Keratinocyte (primary cell): Measurements from ENCODE around the gene CCL13. TPM values are rescaled to one million over a fixed set of nuclear protein-coding genes. Genes with fewer than 3 reads are reported as not detected.

Source experiments
- DNase-seq: peaks from one replicate; pipeline ENCODE4 v3.0.0-alpha.2; 2011; ENCODE audit warnings: low read depth, missing footprints, low spot score
- FAIRE-seq: peaks from 2 replicates; lab custom pipeline; 2011; peaks lifted over from hg19 to GRCh38; lab: Jason Lieb, UNC
- H2AFZ ChIP-seq: 2 replicates; pipeline ENCODE4 v1.6.0; 2012; ENCODE audit warnings: low read length, control low read depth, inconsistent platforms; ENCODE audit not compliant: control insufficient read depth
- H3K27ac ChIP-seq: 2 replicates; pipeline ENCODE4 v1.5.1; 2011; ENCODE audit warnings: low read length; ENCODE audit not compliant: control insufficient read depth, insufficient read depth
- H3K27me3 ChIP-seq: 3 replicates; pipeline ENCODE4 v1.6.0; 2011; ENCODE audit warnings: low read length; ENCODE audit not compliant: control insufficient read depth, insufficient read depth; ENCODE audit errors: extremely low read depth
- H3K36me3 ChIP-seq, 2 experiments: 2 replicates in 1 of 2; 3 replicates in 1 of 2; pipeline ENCODE4 v1.5.1; 2011; ENCODE audit warnings: low read length in 2 of 2, mild to moderate bottlenecking in 1 of 2; ENCODE audit not compliant: control insufficient read depth in 2 of 2, insufficient read depth in 2 of 2; ENCODE audit errors: extremely low read depth in 1 of 2
- H3K4me1 ChIP-seq: 3 replicates; pipeline ENCODE4 v1.5.1; 2011; ENCODE audit warnings: low read length; ENCODE audit not compliant: control insufficient read depth, insufficient read depth; ENCODE audit errors: extremely low read depth
- H3K4me2 ChIP-seq: 3 replicates; pipeline ENCODE4 v1.6.0; 2011; ENCODE audit warnings: low read depth, low read length; ENCODE audit not compliant: control insufficient read depth, insufficient read depth; ENCODE audit errors: extremely low read depth
- H3K4me3 ChIP-seq, 3 experiments: fragments of 200-600 bp in 1 of 3; sonication (generic) in 1 of 3; 2 replicates in 2 of 3; 3 replicates in 1 of 3; pipeline ENCODE4 v1.5.1; 2011 to 2016; ENCODE audit warnings: low read length in 3 of 3, mild to moderate bottlenecking in 3 of 3, control low read depth in 2 of 3, inconsistent platforms in 1 of 3, low read depth in 1 of 3, mixed read lengths in 1 of 3, mixed run types in 1 of 3, moderate library complexity in 1 of 3; ENCODE audit not compliant: control insufficient read depth in 2 of 3, insufficient read depth in 2 of 3; ENCODE audit errors: extremely low read depth in 1 of 3
- H3K79me2 ChIP-seq: 2 replicates; pipeline ENCODE4 v1.6.0; 2012; ENCODE audit warnings: low read length; ENCODE audit not compliant: control insufficient read depth, insufficient read depth
- H3K9ac ChIP-seq: 3 replicates; pipeline ENCODE4 v1.6.0; 2011; ENCODE audit warnings: low read length; ENCODE audit not compliant: control insufficient read depth, insufficient read depth; ENCODE audit errors: extremely low read depth
- H3K9me1 ChIP-seq: 3 replicates; pipeline ENCODE4 v1.6.0; 2011; ENCODE audit warnings: low read length; ENCODE audit not compliant: control insufficient read depth, insufficient read depth; ENCODE audit errors: extremely low read depth
- H3K9me3 ChIP-seq: 2 replicates; pipeline ENCODE4 v1.5.1; 2012; ENCODE audit warnings: low read depth, low read length; ENCODE audit not compliant: control insufficient read depth
- H4K20me1 ChIP-seq: 3 replicates; pipeline ENCODE4 v1.6.0; 2011; ENCODE audit warnings: low read length; ENCODE audit not compliant: control insufficient read depth, insufficient read depth; ENCODE audit errors: extremely low read depth
- CTCF ChIP-seq, 3 experiments: IDR thresholded peaks in 1 of 3; conservative IDR thresholded peaks in 1 of 3; optimal IDR thresholded peaks in 1 of 3; 2 replicates in 2 of 3; 3 replicates in 1 of 3; pipeline versions ENCODE3 to v1.5.1; 2011; ENCODE audit warnings: low read length in 3 of 3, mild to moderate bottlenecking in 3 of 3, moderate library complexity in 2 of 3, control low read depth in 1 of 3, inconsistent platforms in 1 of 3; ENCODE audit not compliant: insufficient read depth in 2 of 3; ENCODE audit errors: extremely low read depth in 1 of 3
- EZH2 ChIP-seq: IDR thresholded peaks from one replicate; pipeline ENCODE4 v1.6.1; 2012; ENCODE audit warnings: inconsistent platforms, mild to moderate bottlenecking, low read length, moderate library complexity
- dilution Hi-C: fragments of 300-500 bp; cut with MboI; formaldehyde crosslinking; loops from one replicate; pipeline ENCODE4 v1.7.0; 2020; ENCODE audit warnings: low sequenced_read_pairs; ENCODE audit not compliant: extremely low pct_ligation_motif_present
- polyA plus RNA-seq, 5 experiments: library from polyadenylated mRNA; depleted of rRNA in 3 of 5; stranded (reverse) in 3 of 5; stranded (forward) in 1 of 5; unstranded in 1 of 5; fragments of >200 nt; gene quantifications; 1 replicate in 1 of 5; 2 replicates in 3 of 5; 3 replicates in 1 of 5; pipeline versions ENCODE4 v1.2.1 to v1.2.3, GENCODE V29; 2011 to 2012; ENCODE audit warnings: missing spikeins in 2 of 5, low read depth in 1 of 5, low replicate concordance in 1 of 5

Gene CCL13
- polyA plus RNA-seq, 1 donor (not counting 4 experiments of a cell fraction or from before 2014, with no cell fraction given): not detected

DNA sequence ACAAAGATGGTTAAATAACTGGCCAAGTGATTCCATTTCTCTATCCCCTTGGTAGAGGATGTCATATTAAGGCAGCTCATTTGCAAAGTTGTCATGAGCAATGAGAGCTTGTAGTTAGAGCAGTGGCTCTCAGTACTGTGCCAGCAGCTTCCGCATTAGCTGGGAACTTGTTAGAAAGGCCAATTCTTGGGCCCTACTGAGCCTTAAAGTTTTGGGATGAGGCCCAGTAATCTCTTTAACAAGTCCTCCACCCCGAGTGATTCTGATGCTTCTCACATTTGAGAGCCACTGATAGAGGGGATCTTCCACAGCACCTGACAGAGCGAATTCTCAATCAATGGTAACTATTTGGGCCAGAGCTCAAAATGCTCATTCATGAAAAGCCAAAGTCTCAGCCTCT is 26.9 kb downstream of the CCL13 start:
- DNase-seq (no peak), FAIRE-seq (no peak)
- Histone ChIP-seq H3K27me3 (no peaks in the 10 kb centered on the region), H3K27ac (no peak overlapping the region), H3K4me2 (no peak overlapping the region), H4K20me1 (no peaks in the 10 kb centered on the region), H3K4me3 (no peak overlapping the region), H3K9me3 (no peaks in the 10 kb centered on the region), H3K79me2 (no peaks in the 10 kb centered on the region), H3K9ac (no peak overlapping the region), H3K36me3 (no peaks in the 10 kb centered on the region), H2AFZ (no peak overlapping the region), H3K4me1 (no peaks in the 10 kb centered on the region), H3K9me1 (no peaks in the 10 kb centered on the region)
- no peak for TF ChIP-seq EZH2
- no peak for TF ChIP-seq CTCF (optimal IDR thresholded peaks at IDR 0.05 in 1 of 3, IDR thresholded peaks at IDR 0.05 in 1 of 3, conservative IDR thresholded peaks at IDR 0.05 in 1 of 3; ENCODE audit: extremely low read depth in 1 of 3, insufficient read depth in 2 of 3, low read length in 3 of 3)
- dilution Hi-C loops: no loop called here

DNA sequence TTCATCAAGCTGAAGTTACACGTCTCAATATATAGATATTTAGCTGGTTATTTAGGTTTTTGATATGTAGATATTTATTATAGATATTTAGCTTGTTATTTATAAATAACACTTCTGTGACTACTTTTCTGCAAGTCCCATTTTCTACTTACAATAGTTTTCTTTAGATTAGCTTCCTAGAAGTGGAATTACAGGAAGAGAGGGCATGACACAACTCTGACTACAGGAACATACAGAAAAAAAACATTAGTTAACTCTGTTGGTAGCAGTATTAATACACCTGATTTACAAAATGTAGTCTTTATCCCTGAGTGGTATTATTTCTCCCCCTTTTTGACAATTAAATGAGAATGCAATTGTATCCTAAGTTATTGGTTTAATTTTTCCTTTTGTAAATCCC is 28.0 kb downstream of the CCL13 start:
- dilution Hi-C loops: no loop called here
- no peak for FAIRE-seq
- H3K27me3 ChIP-seq: no peaks in the 10 kb centered on the region

More for the DNA sequence above, 28.0 kb downstream of the CCL13 start:
- H3K9me1 ChIP-seq: no peaks in the 10 kb centered on the region
- no peak overlapping the region for H3K9ac ChIP-seq
- H3K27ac ChIP-seq: no peak overlapping the region
- H3K79me2 ChIP-seq: no peaks in the 10 kb centered on the region
- DNase-seq: no peak
- H3K4me3 ChIP-seq: no peak overlapping the region
- no peaks in the 10 kb centered on the region for H4K20me1 ChIP-seq
- TF ChIP-seq CTCF (optimal IDR thresholded peaks at IDR 0.05 in 1 of 3, IDR thresholded peaks at IDR 0.05 in 1 of 3, conservative IDR thresholded peaks at IDR 0.05 in 1 of 3; ENCODE audit: extremely low read depth in 1 of 3, insufficient read depth in 2 of 3, low read length in 3 of 3): no peak
- no peak for TF ChIP-seq EZH2
- no peak overlapping the region for H2AFZ ChIP-seq
- no peak overlapping the region for H3K4me2 ChIP-seq
- H3K36me3 ChIP-seq: no peaks in the 10 kb centered on the region
- no peaks in the 10 kb centered on the region for H3K4me1 ChIP-seq
- H3K9me3 ChIP-seq: no peaks in the 10 kb centered on the region
